ENCODE measurements around the gene CNN3. TPM values are rescaled to one million over a fixed set of nuclear protein-coding genes. Genes with fewer than 3 reads are reported as not detected.

Gene CNN3
- 1 to 10 TPM; 1.1 to 1.4 TPM for total RNA-seq
- 2.1 TPM for polyA plus RNA-seq (2013, experiment 1 of 2)
- 8.5 TPM for polyA plus RNA-seq (2013, experiment 2 of 2)
- total RNA-seq: 1.1 to 17.3 (median 5.3) reads per million in 172 experiments

GRCh38 chr1:94926915-94927404 is at the start of gene CNN3:
Gene CNN3 (minus strand): TSS chr1:94927110. CDS start chr1:94926894, 216 bp downstream.
- H3K4me3 ChIP-seq (ENCODE audit: low read length): peak within 1 kb of the TSS; percentile 51
- H3K36me3 ChIP-seq (ENCODE audit: insufficient read depth, low read length): no peaks in the 10 kb centered on the region
- Mint-ChIP-seq H3K4me1 (ENCODE audit: low read depth) (peaks cover 16% of the 10 kb centered on the region), H3K27ac (peak within 1 kb of the TSS; percentile 4), H3K27me3 (peaks cover 55% of the 10 kb centered on the region), H3K36me3 (ENCODE audit: low read depth) (no peaks in the 10 kb centered on the region), H3K9me3 (no peaks in the 10 kb centered on the region), H3K4me3 (peak within 1 kb of the TSS; percentile 92)
- ChIA-PET CTCF (interaction anchor here (1.0 kb wide), 1 partner anchor 307 kb away, joined by 4 read pairs; the partner anchor contains the start of gene RWDD3), POLR2A (interaction anchor here (1.0 kb wide), 1 partner anchor 36 kb away, joined by 3 read pairs; no protein-coding TSS in a partner anchor)
- peaks cover 20% of the 10 kb centered on the region for H3K4me1 ChIP-seq (ENCODE audit: insufficient read depth, low read length)
- TF ChIP-seq CTCF (IDR thresholded peaks at IDR 0.05): no peak
- ATAC-seq (ENCODE audit: poor library complexity) (peak; percentile 84), DNase-seq (peak; percentile 35 to 84 (median 59))
- intact Hi-C loops (cut with DNase I, micrococcal nuclease): no loop called here
- no peak within 1 kb of the TSS for H3K27ac ChIP-seq (ENCODE audit: low read depth in 1 of 2, low read length in 2 of 2)
- H3K27me3 ChIP-seq (ENCODE audit: control insufficient read depth in 1 of 2, insufficient read depth in 2 of 2, low read length in 2 of 2): peaks cover 16 to 17% of the 10 kb centered on the region in 2 experiments
- no peaks in the 10 kb centered on the region for H3K9me3 ChIP-seq (ENCODE audit: control insufficient read depth in 1 of 2, insufficient read depth in 1 of 2, low read length in 2 of 2)

DNA sequence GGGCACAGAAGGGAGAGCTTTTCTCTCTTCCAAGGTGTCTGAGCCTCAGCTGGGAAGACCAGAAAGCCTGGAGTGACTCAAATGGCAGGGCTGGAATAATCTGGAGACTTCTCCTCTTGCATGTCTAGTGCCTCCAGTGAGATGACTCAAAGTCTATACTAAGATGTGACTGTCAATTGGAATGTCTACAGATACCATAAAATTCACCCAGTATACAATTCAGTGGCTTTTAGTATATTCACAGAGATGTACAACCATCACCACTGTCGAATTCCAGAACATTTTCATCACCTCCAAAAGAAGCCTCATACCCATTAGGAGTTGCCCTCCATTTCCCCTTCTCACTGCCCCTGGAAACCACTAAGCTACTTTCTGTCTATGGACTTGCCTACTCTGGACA is 47.9 kb upstream of the CNN3 start:
- ChIA-PET CTCF (no interaction called here), POLR2A (no interaction called here)
- no peak overlapping the region for H3K27ac ChIP-seq (ENCODE audit: low read depth in 1 of 2, low read length in 2 of 2)
- Mint-ChIP-seq H3K27ac (no peak overlapping the region), H3K27me3 (no peaks in the 10 kb centered on the region), H3K4me1 (ENCODE audit: low read depth) (no peaks in the 10 kb centered on the region), H3K4me3 (no peak overlapping the region), H3K36me3 (ENCODE audit: low read depth) (no peaks in the 10 kb centered on the region), H3K9me3 (no peaks in the 10 kb centered on the region)
- no peaks in the 10 kb centered on the region for H3K4me1 ChIP-seq (ENCODE audit: insufficient read depth, low read length)
- H3K27me3 ChIP-seq (ENCODE audit: control insufficient read depth in 1 of 2, insufficient read depth in 2 of 2, low read length in 2 of 2): no peaks in the 10 kb centered on the region
- intact Hi-C loops (cut with DNase I, micrococcal nuclease): no loop called here
- TF ChIP-seq CTCF (IDR thresholded peaks at IDR 0.05): no peak
- ATAC-seq (ENCODE audit: poor library complexity) (no peak), DNase-seq (no peak)
- H3K36me3 ChIP-seq (ENCODE audit: insufficient read depth, low read length): no peaks in the 10 kb centered on the region
- H3K9me3 ChIP-seq (ENCODE audit: control insufficient read depth in 1 of 2, insufficient read depth in 1 of 2, low read length in 2 of 2): no peaks in the 10 kb centered on the region
- H3K4me3 ChIP-seq (ENCODE audit: low read length): no peak overlapping the region

DNA sequence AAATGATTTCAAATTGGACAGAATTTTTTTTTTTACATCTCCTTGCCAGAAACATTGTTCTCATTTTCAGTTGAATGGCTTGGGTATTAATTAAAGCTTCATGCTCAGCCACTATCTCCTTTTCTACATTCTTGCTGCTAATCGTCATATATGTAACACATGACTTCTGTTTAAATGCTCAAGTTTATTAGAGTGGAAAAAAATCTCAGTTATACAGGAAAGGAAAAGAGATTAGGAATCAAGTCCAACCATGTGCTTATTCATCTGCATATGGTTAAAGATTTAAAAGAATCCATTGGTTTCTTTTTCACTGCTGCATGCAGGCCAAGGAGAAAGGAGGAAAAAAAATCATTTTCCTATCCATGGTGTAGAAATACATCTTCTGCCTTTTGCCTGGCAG is 47.3 kb upstream of the CNN3 start:
- Histone ChIP-seq H3K4me3 (ENCODE audit: low read length) (no peak overlapping the region), H3K9me3 (ENCODE audit: control insufficient read depth in 1 of 2, insufficient read depth in 1 of 2, low read length in 2 of 2) (no peaks in the 10 kb centered on the region), H3K36me3 (ENCODE audit: insufficient read depth, low read length) (no peaks in the 10 kb centered on the region), H3K27me3 (ENCODE audit: control insufficient read depth in 1 of 2, insufficient read depth in 2 of 2, low read length in 2 of 2) (no peaks in the 10 kb centered on the region), H3K4me1 (ENCODE audit: insufficient read depth, low read length) (no peaks in the 10 kb centered on the region), H3K27ac (ENCODE audit: low read depth in 1 of 2, low read length in 2 of 2) (no peak overlapping the region)
- no peaks in the 10 kb centered on the region for H3K36me3 Mint-ChIP-seq (ENCODE audit: low read depth)
- ATAC-seq (ENCODE audit: poor library complexity): no peak
- no peak overlapping the region for H3K4me3 Mint-ChIP-seq
- no peak overlapping the region for H3K27ac Mint-ChIP-seq
- ChIA-PET CTCF (interaction anchor here (0.7 kb wide), 1 partner anchor 12 kb away, joined by 4 read pairs; no protein-coding TSS in a partner anchor), POLR2A (no interaction called here)
- no peaks in the 10 kb centered on the region for H3K9me3 Mint-ChIP-seq
- intact Hi-C loops (cut with DNase I, micrococcal nuclease): no loop called here
- TF ChIP-seq CTCF (IDR thresholded peaks at IDR 0.05): no peak
- no peaks in the 10 kb centered on the region for H3K4me1 Mint-ChIP-seq (ENCODE audit: low read depth)
- DNase-seq: no peak
- H3K27me3 Mint-ChIP-seq: no peaks in the 10 kb centered on the region
